Measurements from ENCODE around the gene CAPN15. TPM values are rescaled to one million over a fixed set of nuclear protein-coding genes. Genes with fewer than 3 reads are reported as not detected.

The CAPN15 gene
- total RNA-seq, 2 experiments from 2014 or later: 32.9 to 54.0 TPM

DNA sequence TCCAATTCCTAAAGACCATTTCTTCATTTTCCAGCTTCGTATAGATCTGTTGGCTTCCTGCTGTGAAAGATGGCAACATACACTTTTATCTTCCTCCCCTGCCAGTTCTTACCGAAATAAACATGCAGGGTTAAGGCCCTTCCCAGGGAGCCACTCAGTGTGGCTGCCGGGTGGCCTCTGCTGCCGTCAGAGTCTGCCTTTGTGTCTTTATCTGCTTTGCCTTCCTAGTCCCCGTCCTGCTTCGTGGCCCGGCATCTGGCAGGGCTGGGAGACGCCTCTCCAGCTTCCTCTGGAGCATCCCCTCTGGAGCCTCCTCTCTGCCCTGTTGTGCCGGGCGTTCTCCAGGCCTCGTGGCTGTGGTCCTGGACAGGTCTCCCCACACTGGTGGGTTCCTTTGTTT is 30.3 kb upstream of the CAPN15 start:
- Histone ChIP-seq H3K36me3 (ENCODE audit: insufficient read depth, low read length) (peaks cover 3% of the 10 kb centered on the region; the same call in 1 of the 2 replicates), H2AFZ (ENCODE audit: low read length) (no peak overlapping the region), H3K4me3 (ENCODE audit: low read depth, low read length, poor library complexity, severe bottlenecking) (no peak overlapping the region), H3K9me2 (ENCODE audit: insufficient read depth, low read length) (no peaks in the 10 kb centered on the region), H3K4me2 (ENCODE audit: low read length) (no peak overlapping the region), H3K4me1 (ENCODE audit: insufficient read depth, low read length, poor library complexity, severe bottlenecking) (no peaks in the 10 kb centered on the region), H4K20me1 (ENCODE audit: insufficient read depth, low read length) (no peaks in the 10 kb centered on the region), H3K27ac (ENCODE audit: low read depth, low read length, poor library complexity, severe bottlenecking) (no peak overlapping the region), H3K9me3 (ENCODE audit: low read length) (no peaks in the 10 kb centered on the region), H3K79me2 (ENCODE audit: insufficient read depth, low read depth, low read length) (no peaks in the 10 kb centered on the region)
- TF ChIP-seq EZH2phosphoT487 (IDR thresholded peaks at IDR 0.05; ENCODE audit: borderline replicate concordance, low read depth, low read length): no peak
- TF ChIP-seq, protein P1, sequence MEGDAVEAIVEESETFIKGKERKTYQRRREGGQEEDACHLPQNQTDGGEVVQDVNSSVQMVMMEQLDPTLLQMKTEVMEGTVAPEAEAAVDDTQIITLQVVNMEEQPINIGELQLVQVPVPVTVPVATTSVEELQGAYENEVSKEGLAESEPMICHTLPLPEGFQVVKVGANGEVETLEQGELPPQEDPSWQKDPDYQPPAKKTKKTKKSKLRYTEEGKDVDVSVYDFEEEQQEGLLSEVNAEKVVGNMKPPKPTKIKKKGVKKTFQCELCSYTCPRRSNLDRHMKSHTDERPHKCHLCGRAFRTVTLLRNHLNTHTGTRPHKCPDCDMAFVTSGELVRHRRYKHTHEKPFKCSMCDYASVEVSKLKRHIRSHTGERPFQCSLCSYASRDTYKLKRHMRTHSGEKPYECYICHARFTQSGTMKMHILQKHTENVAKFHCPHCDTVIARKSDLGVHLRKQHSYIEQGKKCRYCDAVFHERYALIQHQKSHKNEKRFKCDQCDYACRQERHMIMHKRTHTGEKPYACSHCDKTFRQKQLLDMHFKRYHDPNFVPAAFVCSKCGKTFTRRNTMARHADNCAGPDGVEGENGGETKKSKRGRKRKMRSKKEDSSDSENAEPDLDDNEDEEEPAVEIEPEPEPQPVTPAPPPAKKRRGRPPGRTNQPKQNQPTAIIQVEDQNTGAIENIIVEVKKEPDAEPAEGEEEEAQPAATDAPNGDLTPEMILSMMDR (conservative IDR thresholded peaks at IDR 0.05; ENCODE audit: low read length): no peak
- BruUV-seq (replicated peaks): no TSS peak
- intact Hi-C loops (cut with micrococcal nuclease; ENCODE audit: unreplicated experiment): loop anchor here (5.0 kb wide), 1 partner anchor 105 kb away; no protein-coding TSS in a partner anchor
- DNase-seq (ENCODE audit: low spot score): no peak
- ChIA-PET POLR2A (interaction anchor here (0.7 kb wide), 1 partner anchor 115 kb away, joined by 3 read pairs; no protein-coding TSS in a partner anchor), CTCF (ENCODE audit: unreplicated experiment) (interaction anchor here (0.6 to 0.7 kb wide), 2 partner anchors 40 to 105 kb away, joined by 3 to 4 read pairs; no protein-coding TSS in a partner anchor)

DNA sequence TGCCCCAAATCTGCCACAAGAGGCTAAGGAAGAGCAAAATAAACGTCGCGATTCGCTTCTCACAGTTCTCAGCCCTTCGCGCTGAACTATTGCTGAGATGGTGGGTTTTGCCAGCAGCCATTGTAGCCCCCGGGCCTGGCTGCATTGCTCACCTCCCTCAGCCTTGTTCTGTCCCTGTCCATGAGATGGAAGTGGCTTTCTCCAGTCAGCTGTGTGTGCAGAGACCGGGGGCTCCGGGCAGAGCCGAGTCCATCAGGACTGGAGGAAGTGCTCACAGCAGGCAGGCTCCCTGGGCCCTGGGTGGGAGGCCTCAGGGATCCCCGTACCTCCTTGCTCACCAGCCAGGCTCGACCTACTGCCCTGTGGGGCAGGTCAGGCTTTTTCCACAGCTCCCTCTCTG is 27.6 kb upstream of the CAPN15 start:
- Histone ChIP-seq H3K79me2 (ENCODE audit: insufficient read depth, low read depth, low read length) (no peaks in the 10 kb centered on the region), H3K4me2 (ENCODE audit: low read length) (no peak overlapping the region), H3K9me3 (ENCODE audit: low read length) (no peaks in the 10 kb centered on the region), H3K4me3 (ENCODE audit: low read depth, low read length, poor library complexity, severe bottlenecking) (no peak overlapping the region), H3K27ac (ENCODE audit: low read depth, low read length, poor library complexity, severe bottlenecking) (no peak overlapping the region), H3K4me1 (ENCODE audit: insufficient read depth, low read length, poor library complexity, severe bottlenecking) (no peaks in the 10 kb centered on the region), H3K9me2 (ENCODE audit: insufficient read depth, low read length) (no peaks in the 10 kb centered on the region), H3K36me3 (ENCODE audit: insufficient read depth, low read length) (peaks cover 3% of the 10 kb centered on the region; the same call in 1 of the 2 replicates), H4K20me1 (ENCODE audit: insufficient read depth, low read length) (no peaks in the 10 kb centered on the region), H2AFZ (ENCODE audit: low read length) (no peak overlapping the region)
- no peak for TF ChIP-seq EZH2phosphoT487 (IDR thresholded peaks at IDR 0.05; ENCODE audit: borderline replicate concordance, low read depth, low read length)
- TF ChIP-seq, protein P1 (conservative IDR thresholded peaks at IDR 0.05; ENCODE audit: low read length): no peak
- DNase-seq (ENCODE audit: low spot score): no peak
- intact Hi-C loops (cut with micrococcal nuclease; ENCODE audit: unreplicated experiment): loop anchor here (5.0 kb wide), 1 partner anchor 108 kb away; no protein-coding TSS in a partner anchor
- ChIA-PET POLR2A (interaction anchor here (0.7 kb wide), 1 partner anchor 8 kb away, joined by 4 read pairs; no protein-coding TSS in a partner anchor), CTCF (ENCODE audit: unreplicated experiment) (no interaction called here)
- TSS peak; percentile 46 for BruUV-seq (replicated peaks)

DNA sequence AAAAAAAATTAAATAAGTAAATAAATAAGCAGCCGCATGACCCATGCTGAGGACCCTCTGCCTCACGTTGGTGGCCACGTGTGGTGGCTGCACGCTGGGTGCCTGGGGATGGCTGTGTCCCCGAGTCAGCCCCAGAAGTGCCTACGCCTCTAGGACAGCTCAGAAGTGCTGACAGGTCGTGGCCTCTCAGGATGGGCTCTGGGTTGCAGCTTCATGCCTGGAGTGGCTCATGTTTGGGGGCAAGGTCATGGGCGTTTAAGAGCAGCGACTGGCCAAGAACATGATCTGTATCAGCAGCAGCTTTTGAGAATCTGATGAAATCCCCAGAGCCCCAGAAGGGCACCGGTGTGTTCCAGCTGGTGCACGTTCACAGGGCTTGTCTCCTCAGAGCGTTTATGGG is 26.8 kb upstream of the CAPN15 start:
- Histone ChIP-seq H2AFZ (ENCODE audit: low read length) (no peak overlapping the region), H4K20me1 (ENCODE audit: insufficient read depth, low read length) (no peaks in the 10 kb centered on the region), H3K4me2 (ENCODE audit: low read length) (no peak overlapping the region), H3K4me3 (ENCODE audit: low read depth, low read length, poor library complexity, severe bottlenecking) (no peak overlapping the region), H3K79me2 (ENCODE audit: insufficient read depth, low read depth, low read length) (no peaks in the 10 kb centered on the region), H3K36me3 (ENCODE audit: insufficient read depth, low read length) (peaks cover 3% of the 10 kb centered on the region; the same call in 1 of the 2 replicates), H3K9me3 (ENCODE audit: low read length) (no peaks in the 10 kb centered on the region), H3K9me2 (ENCODE audit: insufficient read depth, low read length) (no peaks in the 10 kb centered on the region), H3K4me1 (ENCODE audit: insufficient read depth, low read length, poor library complexity, severe bottlenecking) (no peaks in the 10 kb centered on the region), H3K27ac (ENCODE audit: low read depth, low read length, poor library complexity, severe bottlenecking) (no peak overlapping the region)
- BruUV-seq (replicated peaks): no TSS peak
- intact Hi-C loops (cut with micrococcal nuclease; ENCODE audit: unreplicated experiment): no loop called here
- POLR2A ChIA-PET: interaction anchor here (0.7 kb wide), 1 partner anchor 9 kb away, joined by 4 read pairs; no protein-coding TSS in a partner anchor
- CTCF ChIA-PET (ENCODE audit: unreplicated experiment): no interaction called here
- TF ChIP-seq, protein P1 (conservative IDR thresholded peaks at IDR 0.05; ENCODE audit: low read length): no peak
- no peak for TF ChIP-seq EZH2phosphoT487 (IDR thresholded peaks at IDR 0.05; ENCODE audit: borderline replicate concordance, low read depth, low read length)
- no peak for DNase-seq (ENCODE audit: low spot score)
